Measurements from ENCODE around the gene COLEC11. TPM values are rescaled to one million over a fixed set of nuclear protein-coding genes. Genes with fewer than 3 reads are reported as not detected.

COLEC11 gene
- 0.63 and 0.77 TPM in 2 replicates for total RNA-seq (2021)
- Bru-seq, nascent RNA: percentile 35 among the genes with signal in this experiment
- percentile 49 among the genes with signal in this experiment for BruChase-seq, experiment 1, labeled RNA remaining after a 2-hour chase
- BruChase-seq, experiment 2, labeled RNA remaining after a 6-hour chase: percentile 53 among the genes with signal in this experiment
- long read RNA-seq: 0 reads

- intact Hi-C loops (cut with micrococcal nuclease; ENCODE audit: unreplicated experiment): no loop called here
- POLR2A ChIA-PET (ENCODE audit: low non-redundant PET): no interaction called here
- no peak within 1 kb of the TSS for H3K4me3 ChIP-seq (ENCODE audit: low read depth, low read length, poor library complexity, severe bottlenecking)
Measured at GRCh38 chr2:3594493-3595281, at the start of gene COLEC11. Gene COLEC11, plus strand, starts transcription at chr2:3595112. Its CDS starts 9,229 bp downstream, at chr2:3604341.

GRCh38 chr2:3545788-3546478 lies 49.0 kb upstream of the COLEC11 start:
- Histone ChIP-seq H3K36me3 (ENCODE audit: insufficient read depth, low read length, poor library complexity, severe bottlenecking) (peaks cover 71% of the 10 kb centered on the region), H3K27me3 (replicated peaks; ENCODE audit: insufficient read depth, low read depth, low read length, poor library complexity) (no peaks in the 10 kb centered on the region), H3K4me3 (ENCODE audit: low read depth, low read length, poor library complexity, severe bottlenecking) (no peak overlapping the region), H3K27ac (ENCODE audit: low read depth, low read length, poor library complexity, severe bottlenecking) (no peak overlapping the region), H3K4me1 (ENCODE audit: insufficient read depth, low read length, poor library complexity, severe bottlenecking) (no peaks in the 10 kb centered on the region), H3K9me3 (ENCODE audit: low read depth, low read length, poor library complexity, severe bottlenecking) (no peaks in the 10 kb centered on the region)
- POLR2A ChIA-PET (ENCODE audit: low non-redundant PET): no interaction called here
- BruUV-seq (replicated peaks): no TSS peak
- intact Hi-C loops (cut with micrococcal nuclease; ENCODE audit: unreplicated experiment): no loop called here
- CTCF ChIA-PET: no interaction called here
- DNase-seq (ENCODE audit: low spot score): no peak
- TF ChIP-seq CTCF (conservative IDR thresholded peaks at IDR 0.05; ENCODE audit: low read depth, low read length) (no peak), EZH2 (IDR thresholded peaks at IDR 0.05; ENCODE audit: borderline replicate concordance, low read depth, low read length, poor library complexity, severe bottlenecking) (no peak)

More at GRCh38 chr2:3594493-3595281, at the start of gene COLEC11:
- CTCF ChIA-PET: no interaction called here
- no peaks in the 10 kb centered on the region for H3K9me3 ChIP-seq (ENCODE audit: low read depth, low read length, poor library complexity, severe bottlenecking)
- no peaks in the 10 kb centered on the region for H3K36me3 ChIP-seq (ENCODE audit: insufficient read depth, low read length, poor library complexity, severe bottlenecking)
- no peak for TF ChIP-seq EZH2 (IDR thresholded peaks at IDR 0.05; ENCODE audit: borderline replicate concordance, low read depth, low read length, poor library complexity, severe bottlenecking)
- no peak for TF ChIP-seq CTCF (conservative IDR thresholded peaks at IDR 0.05; ENCODE audit: low read depth, low read length)
- no TSS peak for BruUV-seq (replicated peaks)
- no peaks in the 10 kb centered on the region for H3K27me3 ChIP-seq (replicated peaks; ENCODE audit: insufficient read depth, low read depth, low read length, poor library complexity)
- no peak for DNase-seq (ENCODE audit: low spot score)
- H3K4me1 ChIP-seq (ENCODE audit: insufficient read depth, low read length, poor library complexity, severe bottlenecking): no peaks in the 10 kb centered on the region
- no peak within 1 kb of the TSS for H3K27ac ChIP-seq (ENCODE audit: low read depth, low read length, poor library complexity, severe bottlenecking)

GRCh38 chr2:3547915-3548314 lies 47.0 kb upstream of the COLEC11 start:
- Histone ChIP-seq H3K4me3 (ENCODE audit: low read depth, low read length, poor library complexity, severe bottlenecking) (no peak overlapping the region), H3K4me1 (ENCODE audit: insufficient read depth, low read length, poor library complexity, severe bottlenecking) (no peaks in the 10 kb centered on the region), H3K9me3 (ENCODE audit: low read depth, low read length, poor library complexity, severe bottlenecking) (no peaks in the 10 kb centered on the region), H3K27ac (ENCODE audit: low read depth, low read length, poor library complexity, severe bottlenecking) (no peak overlapping the region), H3K27me3 (replicated peaks; ENCODE audit: insufficient read depth, low read depth, low read length, poor library complexity) (no peaks in the 10 kb centered on the region), H3K36me3 (ENCODE audit: insufficient read depth, low read length, poor library complexity, severe bottlenecking) (peaks cover 78% of the 10 kb centered on the region)
- ChIA-PET POLR2A (ENCODE audit: low non-redundant PET) (no interaction called here), CTCF (no interaction called here)
- DNase-seq (ENCODE audit: low spot score): no peak
- intact Hi-C loops (cut with micrococcal nuclease; ENCODE audit: unreplicated experiment): no loop called here
- no peak for TF ChIP-seq EZH2 (IDR thresholded peaks at IDR 0.05; ENCODE audit: borderline replicate concordance, low read depth, low read length, poor library complexity, severe bottlenecking)
- BruUV-seq (replicated peaks): no TSS peak

Measured in A673 (cell line).